Activated naive CD4-positive, alpha-beta T cell treated with anti-CD3 and anti-CD28 coated beads for 36 hours (primary cell): ENCODE measurements around the gene OTUD5. TPM values are rescaled to one million over a fixed set of nuclear protein-coding genes. Genes with fewer than 3 reads are reported as not detected.

Experiments used
- CTCF ChIA-PET: fragments of 350-600 bp; sonication (Branson Sonifier 250); formaldehyde crosslinking; loops from one replicate; lab custom pipeline; 2021; ENCODE audit warnings: antibody characterized with exemption; lab: Charles Lee
- DNase-seq: peaks from one replicate; pipeline ENCODE4 v3.0.0-alpha.2; 2020
- H3K27ac Mint-ChIP-seq: one replicate; pipeline ENCODE4 v1.8.0; 2021; ENCODE audit warnings: mild to moderate bottlenecking, mixed read lengths
- H3K27me3 Mint-ChIP-seq: one replicate; pipeline ENCODE4 v1.8.0; 2021; ENCODE audit warnings: low read depth, mixed read lengths
- H3K36me3 Mint-ChIP-seq: one replicate; pipeline ENCODE4 v1.8.0; 2021; ENCODE audit warnings: low read depth, mixed read lengths
- H3K4me1 Mint-ChIP-seq: one replicate; pipeline ENCODE4 v1.8.0; 2021; ENCODE audit warnings: low read depth, mixed read lengths
- H3K4me3 Mint-ChIP-seq: one replicate; pipeline ENCODE4 v1.8.0; 2021; ENCODE audit warnings: mild to moderate bottlenecking, moderate library complexity, mixed read lengths
- H3K9me3 Mint-ChIP-seq: one replicate; pipeline ENCODE4 v1.8.0; 2021; ENCODE audit warnings: mixed read lengths
- intact Hi-C: fragments of 100-400 bp; cut with micrococcal nuclease; formaldehyde crosslinking; loops from one replicate; pipeline ENCODE4 v1.15.1; 2023
- total RNA-seq, 2 experiments: library from RNA; stranded (reverse); gene quantifications; one replicate each; pipeline ENCODE4 v1.2.3, GENCODE V29; 2021

OTUD5 gene
- total RNA-seq, 2 experiments from 2014 or later = 69.1 to 70.5 TPM

DNA sequence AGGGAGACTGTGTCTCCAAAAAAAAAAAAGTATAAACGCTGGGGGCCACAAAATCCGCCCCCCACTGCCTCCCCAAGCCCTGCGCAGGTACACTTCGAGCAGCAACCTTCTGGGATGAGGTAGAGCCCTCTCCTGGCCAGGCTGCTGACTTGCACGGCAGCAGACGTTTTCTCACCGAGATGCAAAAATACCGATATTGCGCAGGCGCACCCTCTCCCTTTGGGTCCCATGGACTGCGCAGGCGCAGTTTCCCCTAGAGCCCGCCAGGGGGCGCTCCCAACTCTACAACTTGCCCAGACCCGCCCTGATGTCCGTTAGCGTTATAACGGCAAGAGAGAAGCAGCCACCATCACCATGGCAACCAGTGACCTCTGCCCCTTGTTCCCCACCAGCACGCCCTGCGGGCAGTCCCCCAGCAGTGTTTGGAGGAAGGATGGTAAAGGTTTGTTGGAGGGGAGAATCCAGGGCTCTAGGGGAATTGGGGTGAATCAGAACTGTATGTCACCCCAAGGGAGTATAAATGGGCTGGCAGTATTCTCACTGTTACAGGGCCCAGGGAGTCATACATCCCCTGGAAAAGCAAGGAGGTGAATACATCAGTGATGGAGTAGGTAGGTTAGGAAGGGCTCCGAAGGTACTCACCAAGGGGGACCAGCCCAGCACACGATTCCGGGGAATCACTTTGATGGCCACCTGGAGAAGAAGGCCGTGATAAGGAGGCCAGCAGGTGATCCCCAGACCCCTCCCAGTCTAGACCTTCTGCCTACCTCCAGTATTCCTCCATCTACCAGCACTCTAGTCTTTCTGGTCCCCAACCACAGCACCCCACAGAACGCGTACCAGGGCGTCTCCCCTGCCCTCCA lies 40.0 kb downstream of the OTUD5 start:
- intact Hi-C loops = loop anchor here (5.0 kb wide), 1 partner anchor 115 kb away; the partner anchor contains the start of gene HDAC6
- CTCF ChIA-PET = interaction anchor here (0.7 to 1.6 kb wide), 2 partner anchors 20 to 187 kb away, joined by 3 read pairs; partner anchors contain the start of genes PQBP1 and TIMM17B
- H3K4me3 Mint-ChIP-seq = peak overlapping the region; percentile 95
- DNase-seq = peak; percentile 92
- H3K9me3 Mint-ChIP-seq = no peaks in the 10 kb centered on the region
- H3K27ac Mint-ChIP-seq = peak overlapping the region; percentile 99
- peaks cover 77% of the 10 kb centered on the region for H3K36me3 Mint-ChIP-seq
- peaks cover 2% of the 10 kb centered on the region for H3K27me3 Mint-ChIP-seq
- peaks cover 39% of the 10 kb centered on the region for H3K4me1 Mint-ChIP-seq

DNA sequence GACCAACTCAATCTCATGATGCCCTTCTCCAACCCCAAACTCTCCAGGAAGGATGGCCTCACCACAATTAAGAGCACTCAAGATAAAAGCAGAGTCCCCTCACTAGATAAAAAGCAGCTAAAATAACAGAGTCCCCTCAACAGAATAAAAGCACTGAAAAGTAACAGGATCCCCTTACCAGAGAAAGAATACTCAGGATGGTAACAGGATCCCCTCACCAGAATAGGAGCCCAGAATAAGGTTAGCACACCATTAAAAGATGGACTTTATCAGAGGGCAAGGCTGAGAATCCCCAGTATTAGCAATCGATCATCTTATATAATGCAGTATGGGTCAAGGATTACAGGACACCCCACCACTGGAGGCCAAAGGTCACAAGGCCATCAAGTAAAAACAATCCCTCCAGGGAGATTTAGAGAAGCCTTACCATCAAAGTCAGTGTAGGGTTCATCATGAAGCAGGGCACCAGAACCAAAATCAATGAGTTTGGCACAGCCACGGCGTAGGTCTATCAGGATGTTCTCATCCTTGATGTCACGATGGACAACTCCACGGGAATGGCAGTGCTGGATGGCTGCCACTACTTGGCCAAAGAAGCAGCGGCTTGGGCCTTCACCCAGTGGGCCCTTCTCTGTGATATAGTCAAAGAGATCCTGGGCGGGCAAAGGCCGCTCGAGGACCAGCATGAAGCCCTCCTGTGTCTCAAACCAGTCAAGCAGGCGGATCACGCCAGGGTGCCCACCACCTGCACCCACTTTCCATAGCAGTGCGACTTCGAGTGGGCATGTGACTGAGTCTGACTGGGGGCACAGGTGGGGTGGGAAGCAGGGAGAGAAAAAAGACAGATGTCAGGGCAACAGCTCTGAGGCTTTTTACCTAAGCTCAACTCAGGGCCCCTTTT lies 42.6 kb downstream of the OTUD5 start:
- no peak for DNase-seq
- peaks cover 82% of the 10 kb centered on the region for H3K36me3 Mint-ChIP-seq
- CTCF ChIA-PET = interaction anchor here (1.5 to 1.6 kb wide), 4 partner anchors 22 to 31 kb away, joined by 4 to 7 read pairs (median 5); no protein-coding TSS in a partner anchor
- peak overlapping the region; percentile 99 for H3K27ac Mint-ChIP-seq
- H3K9me3 Mint-ChIP-seq = no peaks in the 10 kb centered on the region
- peak overlapping the region; percentile 95 for H3K4me3 Mint-ChIP-seq
- H3K4me1 Mint-ChIP-seq = peaks cover 34% of the 10 kb centered on the region
- intact Hi-C loops = loop anchor here (5.0 kb wide), 3 partner anchors 32 to 113 kb away; partner anchors contain the start of genes GRIPAP1 and HDAC6
- peaks cover 11% of the 10 kb centered on the region for H3K27me3 Mint-ChIP-seq

DNA sequence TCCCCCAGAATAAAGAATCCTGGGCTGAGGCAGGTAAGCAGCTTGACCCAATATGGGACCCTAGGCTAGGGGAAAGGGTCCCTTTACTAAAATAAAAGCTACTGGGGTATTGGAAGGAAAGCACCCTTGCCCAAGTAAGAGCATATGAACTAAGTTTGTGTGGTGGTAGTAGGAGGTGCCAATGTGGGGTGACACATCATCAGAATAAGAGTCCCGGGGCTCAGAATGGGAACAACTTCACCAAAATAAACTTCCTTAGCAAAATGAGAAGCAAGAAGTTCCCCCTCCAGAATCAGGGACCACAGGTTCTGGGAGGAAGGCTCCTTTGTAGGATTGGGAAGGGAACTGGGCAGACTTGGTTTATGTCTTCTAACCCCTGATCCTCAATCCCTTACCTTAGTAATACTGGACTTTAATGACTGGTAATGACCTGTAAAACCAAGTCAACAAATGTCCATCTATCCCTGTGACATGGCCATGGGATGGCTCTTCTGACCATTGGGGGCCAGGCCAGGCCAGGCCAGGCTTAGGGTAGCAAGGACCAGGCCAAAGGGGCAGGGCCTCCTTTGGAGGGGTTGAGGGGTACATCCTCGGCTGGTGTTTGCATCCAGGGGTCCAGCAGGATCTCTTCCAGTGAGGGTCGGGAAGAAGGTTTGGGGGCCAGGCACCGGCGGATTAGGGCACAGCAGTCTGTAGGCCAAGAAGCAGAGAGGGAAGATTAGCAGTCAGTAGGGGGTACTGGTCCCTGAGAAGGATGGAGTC lies 43.6 kb downstream of the OTUD5 start:
- DNase-seq = no peak
- CTCF ChIA-PET = no interaction called here
- peaks cover 74% of the 10 kb centered on the region for H3K36me3 Mint-ChIP-seq
- peak overlapping the region; percentile 99 for H3K27ac Mint-ChIP-seq
- intact Hi-C loops = loop anchor here (5.0 kb wide), 2 partner anchors 34 to 89 kb away; partner anchors contain the start of gene GRIPAP1
- peaks cover 11% of the 10 kb centered on the region for H3K27me3 Mint-ChIP-seq
- peaks cover 34% of the 10 kb centered on the region for H3K4me1 Mint-ChIP-seq
- H3K4me3 Mint-ChIP-seq = peak overlapping the region; percentile 95
- H3K9me3 Mint-ChIP-seq = no peaks in the 10 kb centered on the region

DNA sequence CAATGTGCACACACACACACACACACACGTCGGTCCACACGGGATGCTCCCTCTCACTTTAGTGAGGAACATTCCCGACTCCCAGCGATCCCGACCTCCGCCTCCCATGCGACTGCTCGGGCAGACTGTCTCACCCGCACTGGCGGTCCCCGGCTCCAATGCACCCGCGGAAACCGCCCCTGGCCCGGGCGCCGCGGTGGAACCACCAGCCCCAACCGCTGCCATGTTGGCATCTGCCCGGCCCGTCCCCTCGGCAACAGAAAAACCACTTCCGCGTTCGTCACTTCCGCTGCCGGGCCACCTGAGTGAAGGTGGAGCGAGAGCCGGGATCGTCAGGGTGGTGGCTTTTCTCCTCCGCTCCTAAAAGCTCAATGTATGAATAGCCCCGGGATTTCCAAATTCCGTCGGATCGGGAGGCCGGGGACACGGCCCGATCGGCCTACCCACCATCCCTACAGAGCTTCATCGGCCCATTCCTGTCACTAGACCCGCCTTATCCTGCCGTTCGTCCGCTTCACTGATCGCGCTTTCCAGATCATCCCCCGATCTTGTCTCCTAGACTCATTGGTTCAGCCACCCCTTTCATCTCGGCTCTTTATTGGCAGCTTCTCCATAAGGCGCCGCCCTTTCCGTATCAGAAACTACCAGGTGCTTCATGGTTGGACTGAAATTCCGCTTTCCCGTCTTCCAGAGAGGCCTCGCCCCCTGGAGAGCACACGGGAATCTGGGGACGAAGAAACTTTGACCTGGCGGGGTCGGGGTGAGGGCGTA lies 45.8 kb downstream of the OTUD5 start, which contains the start of gene SLC35A2:
Gene SLC35A2 (minus strand): TSS at position 235 of the 771 bp plus-strand sequence. CDS start 10 bp downstream, at position 225.
- Mint-ChIP-seq H3K4me1 (peaks cover 34% of the 10 kb centered on the region), H3K27me3 (peaks cover 9% of the 10 kb centered on the region), H3K4me3 (peak within 1 kb of the TSS; percentile 95), H3K9me3 (no peaks in the 10 kb centered on the region), H3K27ac (peak within 1 kb of the TSS; percentile 99), H3K36me3 (peaks cover 55% of the 10 kb centered on the region)
- peak; percentile 92 for DNase-seq
- CTCF ChIA-PET = interaction anchor here (1.0 to 1.4 kb wide), 4 partner anchors 20 to 35 kb away, joined by 3 to 7 read pairs (median 4); no protein-coding TSS in a partner anchor
- intact Hi-C loops = loop anchor here (1.0 to 5.0 kb wide), 5 partner anchors 13 to 132 kb away; partner anchors contain the start of genes GRIPAP1 and TFE3

DNA sequence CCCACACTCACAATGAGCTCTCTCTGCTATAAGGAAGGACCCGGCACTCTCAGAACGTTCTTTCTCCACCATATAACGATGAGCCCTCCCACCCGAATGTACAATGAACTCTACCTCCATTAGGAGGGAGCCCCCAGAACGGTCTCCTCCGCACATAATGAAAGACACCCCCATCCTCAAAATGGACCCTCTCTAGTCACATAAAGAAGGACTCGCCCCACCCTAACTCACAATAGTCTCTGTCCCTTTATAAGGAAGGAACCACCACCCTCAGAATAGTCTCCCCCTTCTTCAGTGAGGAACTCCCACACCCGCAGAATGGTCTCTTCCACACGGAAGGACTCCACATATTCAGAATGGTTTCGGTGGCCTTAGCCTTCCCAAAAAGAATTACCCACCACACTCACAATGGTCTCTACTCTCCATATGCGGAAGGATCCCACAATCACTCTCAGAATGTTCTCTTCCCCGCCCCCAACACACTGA lies 46.4 kb downstream of the OTUD5 start:
- peak overlapping the region; percentile 99 for H3K27ac Mint-ChIP-seq
- H3K27me3 Mint-ChIP-seq = peaks cover 9% of the 10 kb centered on the region
- H3K9me3 Mint-ChIP-seq = no peaks in the 10 kb centered on the region
- H3K36me3 Mint-ChIP-seq = peaks cover 48% of the 10 kb centered on the region
- peak overlapping the region; percentile 95 for H3K4me3 Mint-ChIP-seq
- intact Hi-C loops = loop anchor here (5.0 kb wide), 2 partner anchors 36 to 91 kb away; partner anchors contain the start of gene GRIPAP1
- CTCF ChIA-PET = no interaction called here
- no peak for DNase-seq
- peaks cover 34% of the 10 kb centered on the region for H3K4me1 Mint-ChIP-seq

DNA sequence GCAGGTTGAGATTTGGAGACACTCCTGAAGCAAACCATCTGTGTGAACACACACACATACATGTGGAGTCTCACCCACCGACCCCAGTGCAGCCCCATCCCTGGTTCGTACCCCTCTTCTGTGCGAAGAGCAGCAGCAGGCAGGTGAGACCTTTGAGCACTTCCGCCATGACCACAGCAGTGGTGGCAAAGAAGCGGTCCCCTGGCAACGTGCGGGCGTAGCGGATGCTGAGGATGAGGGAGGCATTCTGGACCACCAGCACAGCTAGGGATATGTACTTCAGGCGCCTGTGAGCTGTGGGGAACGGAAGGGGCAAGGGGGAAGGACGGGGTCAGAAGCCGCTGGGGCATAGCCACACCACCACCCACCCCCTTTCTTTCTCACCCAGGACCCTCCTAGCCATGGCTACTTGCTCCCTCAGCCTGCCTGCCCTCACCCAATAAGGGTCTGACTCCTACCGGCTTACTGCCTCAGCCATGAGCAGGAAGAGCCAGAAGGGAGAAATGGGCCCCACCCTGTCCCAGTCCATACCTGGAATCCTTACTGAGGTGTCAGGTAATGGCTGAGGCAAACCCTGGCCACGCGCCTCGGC lies 47.6 kb downstream of the OTUD5 start:
- Mint-ChIP-seq H3K9me3 (no peaks in the 10 kb centered on the region), H3K27me3 (peaks cover 9% of the 10 kb centered on the region), H3K36me3 (peaks cover 37% of the 10 kb centered on the region), H3K27ac (peak overlapping the region; percentile 99), H3K4me3 (no peak overlapping the region), H3K4me1 (peaks cover 33% of the 10 kb centered on the region)
- intact Hi-C loops = loop anchor here (5.0 kb wide), 2 partner anchors 38 to 93 kb away; partner anchors contain the start of gene GRIPAP1
- DNase-seq = no peak
- CTCF ChIA-PET = no interaction called here

DNA sequence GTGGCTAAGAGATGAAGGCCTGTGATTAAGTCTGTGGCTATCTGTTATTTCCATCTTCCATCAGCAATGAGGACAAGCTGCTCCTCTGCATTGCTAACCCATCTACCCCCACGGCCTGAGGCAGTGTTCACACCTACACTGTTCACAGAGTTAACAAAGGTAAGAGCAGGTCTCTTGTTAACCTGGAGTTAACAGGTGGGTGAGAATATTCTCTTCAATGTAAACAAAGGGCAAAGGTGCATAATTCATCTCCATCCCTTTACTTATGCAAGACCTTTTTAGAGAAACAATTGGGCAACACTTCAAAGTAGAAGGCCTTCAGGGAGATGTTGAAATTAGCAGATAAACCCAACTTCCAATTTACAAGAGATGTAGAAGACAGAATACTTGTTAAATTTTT lies 48.8 kb downstream of the OTUD5 start:
- H3K36me3 Mint-ChIP-seq = peaks cover 25% of the 10 kb centered on the region
- H3K27ac Mint-ChIP-seq = no peak overlapping the region
- H3K4me3 Mint-ChIP-seq = no peak overlapping the region
- peaks cover 9% of the 10 kb centered on the region for H3K27me3 Mint-ChIP-seq
- DNase-seq = no peak
- H3K9me3 Mint-ChIP-seq = no peaks in the 10 kb centered on the region
- peaks cover 22% of the 10 kb centered on the region for H3K4me1 Mint-ChIP-seq
- CTCF ChIA-PET = no interaction called here
- intact Hi-C loops = no loop called here

DNA sequence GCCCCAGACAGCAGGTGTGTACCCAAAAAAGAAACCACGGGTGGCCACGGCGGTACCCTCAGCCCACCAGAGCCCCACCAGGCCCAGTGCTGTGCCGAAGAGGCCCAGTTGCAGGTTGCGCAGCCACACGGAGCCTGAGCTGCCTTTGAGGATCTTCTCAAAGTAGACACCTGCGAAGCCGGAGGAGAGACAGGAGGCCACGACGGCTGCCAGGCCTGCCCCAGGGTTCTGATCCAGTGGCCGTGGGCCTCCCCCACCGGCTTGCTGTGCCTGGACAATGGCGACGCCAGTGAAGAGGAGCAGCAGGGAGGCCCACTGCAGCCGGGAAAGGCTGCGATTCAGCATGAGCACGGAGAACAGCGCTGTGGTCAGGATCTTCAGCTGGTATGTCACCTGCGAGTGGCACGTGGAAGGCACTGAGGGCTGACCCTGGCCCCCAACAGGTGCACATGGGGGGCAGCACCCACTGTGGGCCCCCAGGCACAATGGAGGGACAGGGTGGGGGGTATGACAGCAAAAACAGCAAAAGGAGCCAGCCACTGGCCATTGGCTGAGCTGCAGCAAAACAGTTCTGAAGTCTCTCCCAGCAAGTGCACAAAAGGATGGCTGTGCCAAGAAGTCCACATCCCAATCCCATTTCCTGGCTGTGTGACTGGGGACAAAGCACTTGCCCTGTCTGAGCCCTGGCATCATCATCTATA lies 52.2 kb downstream of the OTUD5 start:
- Mint-ChIP-seq H3K4me1 (peaks cover 2% of the 10 kb centered on the region), H3K9me3 (no peaks in the 10 kb centered on the region), H3K27me3 (no peaks in the 10 kb centered on the region), H3K27ac (no peak overlapping the region), H3K4me3 (no peak overlapping the region), H3K36me3 (peaks cover 3% of the 10 kb centered on the region)
- intact Hi-C loops = no loop called here
- CTCF ChIA-PET = no interaction called here
- no peak for DNase-seq

DNA sequence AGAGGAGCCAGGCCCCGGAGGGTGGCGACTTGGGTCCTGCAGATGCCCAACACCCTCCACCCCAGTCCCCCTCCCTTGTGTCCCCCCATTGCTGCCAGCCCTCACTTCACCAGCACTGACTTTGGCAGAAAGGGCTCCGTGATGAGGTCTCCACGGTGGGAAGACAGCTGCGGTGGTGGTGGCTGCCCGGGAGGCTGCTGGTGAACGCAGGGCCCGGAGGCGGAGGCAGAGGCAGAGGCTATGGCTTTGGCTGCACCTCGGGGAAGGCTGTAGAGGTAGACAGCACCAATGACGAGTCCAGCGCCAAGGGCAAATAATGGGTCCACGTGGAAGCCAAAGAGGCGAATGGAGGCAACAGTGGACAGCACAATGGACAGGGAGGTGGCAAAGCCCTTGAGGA lies 52.8 kb downstream of the OTUD5 start:
- DNase-seq = no peak
- Mint-ChIP-seq H3K4me3 (no peak overlapping the region), H3K9me3 (no peaks in the 10 kb centered on the region), H3K36me3 (peaks cover 3% of the 10 kb centered on the region), H3K27me3 (no peaks in the 10 kb centered on the region), H3K27ac (no peak overlapping the region), H3K4me1 (peaks cover 2% of the 10 kb centered on the region)
- CTCF ChIA-PET = no interaction called here
- intact Hi-C loops = no loop called here

DNA sequence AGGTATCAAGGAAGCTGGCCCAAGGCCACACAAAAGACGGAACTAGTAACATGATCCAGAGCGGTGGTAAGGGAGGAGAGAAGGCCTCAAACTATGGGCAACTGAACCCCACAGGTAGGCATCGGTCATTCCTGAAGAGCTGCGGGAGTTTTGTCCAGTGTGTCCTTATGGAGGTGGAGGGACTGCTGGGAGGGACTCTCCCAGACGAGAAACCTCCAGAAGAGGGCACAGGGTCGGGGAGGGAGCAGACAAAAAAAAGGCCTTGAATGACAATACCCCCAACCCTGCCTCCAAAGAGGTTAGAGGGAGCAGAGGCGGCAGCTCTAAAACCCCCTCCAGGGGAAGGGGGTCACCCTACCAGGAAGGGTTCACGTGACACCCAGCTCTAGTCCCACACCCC lies 53.2 kb downstream of the OTUD5 start:
- intact Hi-C loops = no loop called here
- no peak overlapping the region for H3K4me3 Mint-ChIP-seq
- H3K9me3 Mint-ChIP-seq = no peaks in the 10 kb centered on the region
- H3K4me1 Mint-ChIP-seq = peaks cover 5% of the 10 kb centered on the region
- DNase-seq = no peak
- peak overlapping the region; percentile 53 for H3K27ac Mint-ChIP-seq
- no peaks in the 10 kb centered on the region for H3K27me3 Mint-ChIP-seq
- H3K36me3 Mint-ChIP-seq = peaks cover 3% of the 10 kb centered on the region
- CTCF ChIA-PET = interaction anchor here (0.6 kb wide), 1 partner anchor 256 kb away, joined by 3 read pairs; no protein-coding TSS in a partner anchor
